Medulla oblongata (tissue), 1 donor: ENCODE measurements around the gene CEACAM16.
"Not testable (repeated sequence)": the region's sequence is repeated elsewhere in the genome, so short reads cannot be mapped to it uniquely, and the experiment has no call there.

Source experiments
- DNase-seq: peaks from one replicate; pipeline ENCODE4 v3.0.0-alpha.2; 2015; ENCODE audit errors: extremely low spot score

The CEACAM16 gene

DNA sequence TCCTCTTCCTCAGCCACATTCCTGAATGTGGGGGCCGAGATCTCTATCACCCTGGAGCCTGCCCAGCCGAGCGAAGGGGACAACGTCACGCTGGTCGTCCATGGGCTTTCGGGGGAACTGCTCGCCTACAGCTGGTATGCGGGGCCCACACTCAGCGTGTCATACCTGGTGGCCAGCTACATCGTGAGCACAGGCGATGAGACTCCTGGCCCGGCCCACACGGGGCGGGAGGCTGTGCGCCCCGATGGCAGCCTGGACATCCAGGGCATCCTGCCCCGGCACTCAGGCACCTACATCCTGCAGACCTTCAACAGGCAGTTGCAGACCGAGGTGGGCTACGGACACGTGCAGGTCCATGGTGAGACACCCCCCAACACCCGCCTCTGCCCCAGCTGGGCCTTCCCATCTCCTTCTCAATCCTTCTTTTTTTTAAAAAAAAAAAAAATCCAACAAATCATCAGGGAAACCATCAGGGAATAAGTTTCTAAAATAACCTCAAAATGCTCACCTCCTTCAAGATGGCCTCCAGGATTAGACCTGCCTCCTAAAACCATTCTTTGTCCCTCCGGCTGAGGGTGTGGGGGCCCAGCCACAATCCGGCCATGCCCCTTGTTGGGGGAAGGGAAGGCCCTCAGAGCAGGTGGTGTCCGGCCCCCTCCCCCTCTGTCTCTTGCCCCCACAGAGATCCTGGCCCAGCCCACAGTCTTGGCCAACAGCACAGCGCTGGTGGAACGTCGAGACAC is 4.6 kb downstream of the CEACAM16 start:
- no peak for DNase-seq

DNA sequence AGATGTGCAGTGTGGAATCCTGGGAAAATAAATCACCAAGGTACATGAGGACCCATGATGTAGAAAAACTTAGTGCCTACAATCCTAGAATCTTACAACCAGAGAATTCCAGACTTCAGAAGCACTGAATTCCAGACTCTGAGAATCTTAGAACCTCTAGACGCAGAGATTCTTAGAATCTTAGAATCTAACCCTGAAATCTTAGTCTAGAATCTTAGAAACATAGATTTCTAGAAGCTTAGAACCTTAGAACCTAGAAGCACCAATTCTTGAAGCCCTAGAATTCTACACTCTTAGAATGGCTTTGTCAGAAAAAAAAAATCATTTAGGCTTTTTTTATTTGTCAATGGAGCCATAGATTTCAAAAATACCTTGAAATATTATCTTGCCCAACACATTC is 6.0 kb downstream of the CEACAM16 start:
- no peak for DNase-seq

DNA sequence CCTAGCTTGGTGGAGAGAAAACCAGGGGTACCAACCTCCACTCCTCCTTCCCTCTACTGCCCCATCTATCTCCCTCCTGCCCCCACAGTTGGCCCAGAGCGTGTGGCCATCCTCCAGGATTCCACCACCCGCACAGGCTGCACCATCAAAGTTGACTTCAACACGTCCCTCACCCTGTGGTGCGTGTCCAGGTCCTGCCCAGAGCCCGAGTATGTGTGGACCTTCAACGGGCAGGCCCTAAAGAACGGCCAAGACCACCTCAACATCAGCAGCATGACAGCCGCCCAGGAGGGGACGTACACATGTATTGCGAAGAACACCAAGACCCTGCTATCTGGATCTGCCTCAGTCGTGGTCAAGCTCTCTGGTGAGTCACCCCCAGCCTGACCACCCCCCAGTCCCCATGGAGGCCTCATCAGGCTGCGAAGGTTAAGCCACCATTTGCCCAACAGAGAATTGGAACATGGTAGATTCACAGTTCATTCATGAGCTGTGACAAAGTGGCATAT is 6.6 kb downstream of the CEACAM16 start:
- no peak for DNase-seq

DNA sequence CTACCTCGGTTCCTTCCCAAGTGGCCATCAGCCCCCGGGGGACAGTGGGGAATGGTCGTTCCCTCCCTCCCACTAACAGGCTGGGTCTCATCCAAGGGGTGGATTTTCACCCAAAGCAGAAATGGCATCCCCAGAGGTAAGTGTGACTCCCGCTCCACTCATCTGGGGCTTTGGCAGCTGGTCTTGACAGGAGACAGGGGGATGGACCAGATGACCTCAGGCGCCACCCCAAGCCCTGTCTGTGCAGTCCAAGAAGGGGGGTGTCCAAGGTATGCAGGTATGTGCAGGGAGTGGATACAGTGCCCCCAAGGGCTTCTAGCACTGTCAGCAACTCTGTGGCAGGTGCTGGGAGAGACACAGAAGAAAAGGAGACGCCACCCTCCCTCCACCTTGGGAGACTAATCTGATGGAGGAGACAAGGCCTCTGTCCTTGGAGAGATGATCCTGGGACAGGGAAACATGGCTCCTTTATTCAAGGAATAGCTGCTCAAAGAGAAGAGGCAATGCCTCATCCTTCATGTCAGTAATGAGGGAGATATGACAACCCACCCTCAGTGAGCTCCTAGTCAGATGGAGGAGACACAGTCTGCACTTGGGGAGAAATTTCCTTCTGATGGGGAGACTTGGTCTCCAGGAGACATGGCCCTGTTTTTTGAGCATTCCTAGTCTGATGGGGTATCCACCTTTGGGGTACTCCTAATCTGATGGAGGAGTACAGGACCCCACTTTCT is 7.7 kb downstream of the CEACAM16 start:
- no peak for DNase-seq

DNA sequence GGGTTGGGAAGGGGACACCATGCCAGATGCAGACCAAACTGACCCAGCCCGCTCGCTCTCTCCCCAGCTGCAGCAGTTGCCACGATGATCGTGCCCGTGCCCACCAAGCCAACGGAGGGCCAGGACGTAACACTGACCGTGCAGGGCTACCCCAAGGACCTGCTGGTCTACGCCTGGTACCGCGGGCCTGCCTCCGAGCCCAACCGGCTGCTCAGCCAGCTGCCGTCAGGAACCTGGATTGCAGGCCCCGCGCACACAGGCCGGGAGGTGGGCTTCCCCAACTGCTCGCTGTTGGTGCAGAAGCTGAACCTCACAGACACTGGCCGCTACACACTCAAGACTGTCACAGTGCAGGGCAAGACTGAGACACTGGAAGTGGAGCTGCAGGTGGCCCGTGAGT is 8.8 kb downstream of the CEACAM16 start:
- no peak for DNase-seq

DNA sequence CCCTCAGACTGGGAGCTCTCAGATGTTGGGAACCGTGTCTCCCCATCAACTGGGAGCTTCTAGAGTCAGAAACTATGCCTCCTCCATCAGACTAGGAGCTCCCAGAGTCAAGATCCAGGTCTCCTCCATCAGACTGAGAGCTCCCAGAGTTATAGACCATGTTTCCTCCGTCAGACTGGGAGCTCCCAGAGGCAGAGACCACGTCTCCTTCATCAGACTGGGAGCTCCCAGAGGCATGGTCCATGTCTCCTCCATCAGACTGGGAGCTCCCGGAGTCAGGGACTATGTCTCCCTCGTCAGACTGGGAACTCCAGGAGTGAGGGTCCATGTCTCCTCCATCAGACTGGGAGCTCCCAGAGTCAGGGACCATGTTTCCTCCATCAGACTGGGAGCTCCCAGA is 10.0 kb downstream of the CEACAM16 start:
- DNase-seq, result no peak

DNA sequence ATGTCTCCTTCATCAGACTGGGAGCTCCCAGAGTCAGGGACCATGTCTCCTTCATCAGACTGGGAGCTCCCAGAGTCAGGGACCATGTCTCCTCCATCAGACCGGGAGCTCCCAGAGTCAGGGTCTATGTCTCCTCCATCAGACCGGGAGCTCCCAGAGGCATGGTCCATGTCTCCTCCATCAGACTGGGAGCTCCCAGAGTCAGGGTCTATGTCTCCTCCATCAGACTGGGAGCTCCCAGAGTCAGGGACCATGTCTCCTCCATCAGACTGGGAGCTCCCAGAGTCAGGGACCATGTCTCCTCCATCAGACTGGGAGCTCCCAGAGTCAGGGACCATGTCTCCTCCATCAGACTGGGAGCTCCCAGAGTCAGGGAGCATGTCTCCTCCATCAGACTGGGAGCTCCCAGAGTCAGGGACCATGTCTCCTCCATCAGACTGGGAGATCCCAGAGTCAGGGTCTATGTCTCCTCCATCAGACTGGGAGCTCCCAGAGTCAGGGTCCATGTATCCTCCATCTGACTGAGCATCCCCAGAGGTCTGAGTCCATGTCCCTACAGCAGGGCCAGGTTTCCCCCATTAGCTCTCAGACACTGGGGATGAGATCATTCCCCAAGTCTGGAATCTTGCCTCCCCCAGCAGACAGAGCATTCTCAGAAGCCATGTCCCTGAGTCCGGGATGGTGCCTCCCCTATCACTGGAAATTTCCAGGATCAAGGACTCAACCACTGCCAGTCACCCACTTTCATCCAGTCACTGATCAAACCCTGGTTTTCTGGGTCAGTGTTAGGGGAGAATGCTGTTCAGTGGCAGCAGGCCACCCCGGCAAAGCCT is 10.7 kb downstream of the CEACAM16 start:
- DNase-seq, result not testable (repeated sequence)

GRCh38 chr19:44710483-44710882 is 11.5 kb downstream of the CEACAM16 start:
- no peak for DNase-seq

DNA sequence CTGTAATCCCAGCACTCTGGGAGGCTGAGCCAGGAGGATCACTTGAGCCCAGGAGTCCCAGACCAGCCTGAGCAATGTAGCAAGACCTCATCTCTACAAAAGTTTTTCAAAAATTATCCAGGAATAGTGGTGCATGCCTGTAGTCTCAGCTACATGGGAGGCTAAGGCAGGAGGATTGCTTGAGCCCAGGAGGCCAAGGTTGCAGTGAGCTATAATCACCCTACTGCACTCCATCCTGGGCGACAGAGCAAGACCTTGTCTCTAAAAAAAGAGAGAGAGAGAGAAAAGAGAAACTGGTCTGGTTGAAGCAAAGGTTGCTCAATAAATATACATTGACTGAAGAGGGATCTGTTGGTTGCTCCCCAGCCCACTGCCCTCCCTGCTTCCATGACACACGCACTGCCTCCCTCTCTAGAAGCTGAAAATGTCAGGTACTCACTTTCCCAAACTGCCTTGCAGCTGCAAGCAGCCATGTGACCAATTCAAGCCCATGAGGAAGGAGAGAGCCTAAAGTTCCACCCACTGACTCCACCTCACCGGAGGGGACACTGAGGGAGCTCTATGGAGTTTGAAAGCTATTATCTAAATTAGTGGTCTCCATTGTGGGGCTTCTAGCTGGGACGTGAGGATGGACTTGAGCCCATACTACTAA is 14.0 kb downstream of the CEACAM16 start:
- DNase-seq, result no peak

DNA sequence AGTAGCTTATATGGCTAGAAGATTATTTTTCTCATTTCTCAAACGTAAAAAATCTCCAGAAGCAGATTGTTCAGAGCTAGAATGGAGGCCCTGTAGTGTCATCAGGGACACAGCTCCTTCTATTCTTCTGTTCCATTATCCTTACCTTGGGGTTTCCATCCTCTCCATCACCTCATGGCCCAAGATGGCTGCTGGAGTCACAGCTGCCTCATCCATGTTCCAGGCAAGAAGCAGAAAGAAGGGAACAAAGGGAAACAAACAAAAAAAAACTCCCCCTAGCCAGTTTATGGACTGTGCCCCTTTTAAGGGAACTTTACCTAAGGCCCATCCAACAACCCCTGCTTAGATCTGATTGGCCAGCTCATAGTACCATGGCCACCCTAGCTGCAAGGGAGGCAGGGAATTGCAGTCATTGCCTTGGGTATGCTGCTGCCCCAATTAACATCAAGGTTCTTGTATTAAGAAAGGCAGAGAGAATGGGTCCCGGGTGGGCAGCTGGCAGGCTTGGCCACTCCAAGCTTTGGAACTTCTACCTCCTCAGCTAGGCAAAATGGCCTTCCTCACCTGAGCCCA is 15.7 kb downstream of the CEACAM16 start:
- no peak for DNase-seq

- DNase-seq, result no peak
Observed at GRCh38 chr19:44717603-44718002, 18.7 kb downstream of the CEACAM16 start.

- peak; percentile 44 for DNase-seq
Observed at GRCh38 chr19:44718441-44719261, 19.7 kb downstream of the CEACAM16 start.

DNA sequence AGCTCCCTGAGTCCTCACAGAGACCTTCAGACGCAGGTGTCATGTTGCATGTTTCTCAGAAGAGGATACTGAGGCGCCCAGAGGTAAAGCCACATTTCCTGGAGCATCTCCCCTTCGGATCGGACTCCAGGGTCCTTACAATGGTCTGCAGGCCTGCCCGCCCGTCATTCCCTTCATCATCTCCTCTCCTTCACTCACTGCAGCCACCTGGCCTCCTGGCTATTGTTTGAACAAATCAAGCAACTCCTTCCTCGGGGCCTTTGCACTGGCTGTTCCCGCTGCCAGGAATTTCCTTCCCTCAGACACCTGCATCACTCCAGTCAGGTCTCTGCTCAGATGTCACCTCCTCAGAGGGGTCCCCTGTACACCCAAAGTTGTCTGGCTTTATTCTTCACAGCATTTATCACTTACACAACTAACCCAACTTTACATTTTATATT is 20.3 kb downstream of the CEACAM16 start:
- no peak for DNase-seq

GRCh38 chr19:44720396-44720795 is 21.4 kb downstream of the CEACAM16 start:
- not testable (repeated sequence) for DNase-seq

DNA sequence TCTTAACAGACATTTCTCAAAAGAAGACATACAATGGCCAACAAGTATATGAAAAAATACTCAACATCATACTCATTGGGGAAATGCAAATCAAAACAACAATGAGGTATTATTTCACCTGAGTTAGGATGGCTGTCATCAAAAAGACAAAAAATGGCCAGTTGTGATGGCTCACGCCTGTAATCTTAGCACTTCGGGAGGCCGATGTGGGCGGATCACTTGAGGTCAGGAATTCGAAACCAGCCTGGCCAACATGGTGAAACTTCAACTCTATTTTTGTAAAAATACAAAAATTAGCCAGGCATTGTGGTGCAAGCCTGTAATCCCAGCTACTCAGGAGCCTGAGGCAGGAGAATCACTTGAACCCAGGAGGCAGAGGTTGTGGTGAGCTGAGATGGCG is 22.0 kb downstream of the CEACAM16 start:
- no peak for DNase-seq

DNA sequence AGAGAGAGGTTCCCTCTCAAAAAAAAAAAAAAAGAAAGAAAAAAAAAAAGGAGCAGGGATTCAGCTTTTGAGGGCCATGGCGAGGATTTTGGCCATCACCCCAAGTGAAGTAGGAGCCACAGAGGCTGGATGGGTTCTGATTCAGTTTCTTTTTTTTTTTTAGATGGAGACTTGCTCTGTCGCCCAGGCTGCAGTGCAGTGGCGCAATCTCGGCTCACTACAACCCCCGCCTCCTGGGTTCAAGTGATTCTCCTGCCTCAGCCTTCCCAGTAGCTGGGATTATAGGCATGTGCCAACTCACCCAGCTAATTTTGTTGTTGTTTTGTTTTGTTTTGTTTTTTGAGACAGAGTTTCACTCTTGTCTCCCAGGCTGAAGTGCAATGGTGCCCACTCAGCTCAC is 22.4 kb downstream of the CEACAM16 start:
- not testable (repeated sequence) for DNase-seq

GRCh38 chr19:44722131-44723121 is 23.5 kb downstream of the CEACAM16 start:
- DNase-seq, result peak; percentile 31

GRCh38 chr19:44723299-44723951 is 24.5 kb downstream of the CEACAM16 start:
- no peak for DNase-seq

GRCh38 chr19:44723952-44724319 is 25.0 kb downstream of the CEACAM16 start:
- peak; percentile 81 for DNase-seq
